GM12878 (cell line): Measurements from ENCODE around the gene CAVIN1. TPM values are rescaled to one million over a fixed set of nuclear protein-coding genes. Genes with fewer than 3 reads are reported as not detected.

Source experiments
- polyA plus RNA-seq, 11 experiments: library from polyadenylated mRNA; depleted of rRNA in 4 of 11; unstranded in 6 of 11; stranded (reverse) in 5 of 11; fragments of >200 nt; fragmentation: Nextera tagmentation in 4 of 11; fragmentation: Illumina TruSeq in 1 of 11; extraction: Ambion mirVana in 4 of 11; extraction: Trizol in 1 of 11; gene quantifications; 1 replicate in 1 of 11; 2 replicates in 10 of 11; pipeline versions ENCODE4 v1.2.1 to v1.2.3, GENCODE V29; 2011 to 2016; ENCODE audit warnings: inconsistent platforms in 2 of 11, missing spikeins in 2 of 11, low read depth in 1 of 11
- small RNA-seq: library from RNA; depleted of rRNA; stranded (forward); fragments of <200 nt; gene quantifications from one replicate; pipeline ENCODE3, GENCODE V24; 2014
- total RNA-seq, 4 experiments: library from RNA; depleted of rRNA in 3 of 4; stranded (reverse); fragments of >200 nt in 3 of 4; fragmentation: Illumina TruSeq in 1 of 4; extraction: Trizol in 1 of 4; gene quantifications; 2 replicates each; pipeline versions ENCODE4 v1.2.1 to v1.2.3, GENCODE V29; 2013 to 2021

Gene CAVIN1
- total and polyA plus RNA-seq, 10 of the 15 experiments (the other 5 are each of a cell fraction or from before 2014, with no cell fraction given): 0.03 to 1.1 (median 0.37) TPM

Small RNA genes lying within 50 kb of the gene (small RNA-seq; reads per million reads assigned to genes)
- not detected for gene RNU7-97P

Other genes with a start within 250 kb of the CAVIN1 start
Only the 7 nearest of the 15 such genes appear.
- 71.1 and 81.1 TPM in 2 replicates for gene STAT5A, start 134.8 kb downstream of the CAVIN1 start, total RNA-seq (2014; rRNA removed)
- 25.6 and 26.1 TPM in 2 replicates for gene STAT5A, start 134.8 kb downstream of the CAVIN1 start, total RNA-seq (2014; rRNA removed; fragmentation: Illumina TruSeq; extraction: Trizol)
- gene STAT5A, start 134.8 kb downstream of the CAVIN1 start, total RNA-seq (2021): 78.9 and 86.4 TPM in 2 replicates
- gene STAT5A, start 134.8 kb downstream of the CAVIN1 start, polyA plus RNA-seq (2011; rRNA removed): 24.8 and 41.2 TPM in 2 replicates
- 64.7 and 66.2 TPM in 2 replicates for gene STAT5A, start 134.8 kb downstream of the CAVIN1 start, polyA plus RNA-seq (2014; fragmentation: Illumina TruSeq; extraction: Trizol)
- gene STAT5A, start 134.8 kb downstream of the CAVIN1 start, polyA plus RNA-seq (2014; fragmentation: Nextera tagmentation; extraction: Ambion mirVana): 10 to 100 TPM; 14.8 to 24.0 TPM
- 51.4 and 54.6 TPM in 2 replicates for gene STAT5A, start 134.8 kb downstream of the CAVIN1 start, polyA plus RNA-seq (2014; rRNA removed)
- gene STAT5A, start 134.8 kb downstream of the CAVIN1 start, polyA plus RNA-seq (2016; fragmentation: Nextera tagmentation; extraction: Ambion mirVana): 10 to 100 TPM; 36.6 to 41.8 TPM
- 54.0 and 59.3 TPM in 2 replicates for gene STAT3, start 34.8 kb downstream of the CAVIN1 start, total RNA-seq (2014; rRNA removed)
- 51.3 and 54.5 TPM in 2 replicates for gene STAT3, start 34.8 kb downstream of the CAVIN1 start, total RNA-seq (2014; rRNA removed; fragmentation: Illumina TruSeq; extraction: Trizol)
- 82.6 and 86.2 TPM in 2 replicates for gene STAT3, start 34.8 kb downstream of the CAVIN1 start, total RNA-seq (2021)
- 63.6 and 74.7 TPM in 2 replicates for gene STAT3, start 34.8 kb downstream of the CAVIN1 start, polyA plus RNA-seq (2011; rRNA removed)
- 57.3 and 59.8 TPM in 2 replicates for gene STAT3, start 34.8 kb downstream of the CAVIN1 start, polyA plus RNA-seq (2014; fragmentation: Illumina TruSeq; extraction: Trizol)
- gene STAT3, start 34.8 kb downstream of the CAVIN1 start, polyA plus RNA-seq (2014; fragmentation: Nextera tagmentation; extraction: Ambion mirVana): 10 to 100 TPM; 18.4 to 18.9 TPM
- gene STAT3, start 34.8 kb downstream of the CAVIN1 start, polyA plus RNA-seq (2014; rRNA removed): 55.0 and 62.0 TPM in 2 replicates
- gene STAT3, start 34.8 kb downstream of the CAVIN1 start, polyA plus RNA-seq (2016; fragmentation: Nextera tagmentation; extraction: Ambion mirVana): 10 to 100 TPM; 91.1 to 96.4 TPM
- gene ATP6V0A1, start 35.6 kb upstream of the CAVIN1 start, total RNA-seq (2014; rRNA removed): 26.2 and 32.9 TPM in 2 replicates
- 21.8 and 23.4 TPM in 2 replicates for gene ATP6V0A1, start 35.6 kb upstream of the CAVIN1 start, total RNA-seq (2014; rRNA removed; fragmentation: Illumina TruSeq; extraction: Trizol)
- 42.6 and 50.3 TPM in 2 replicates for gene ATP6V0A1, start 35.6 kb upstream of the CAVIN1 start, total RNA-seq (2021)
- 56.1 and 76.6 TPM in 2 replicates for gene ATP6V0A1, start 35.6 kb upstream of the CAVIN1 start, polyA plus RNA-seq (2011; rRNA removed)
- gene ATP6V0A1, start 35.6 kb upstream of the CAVIN1 start, polyA plus RNA-seq (2014; fragmentation: Illumina TruSeq; extraction: Trizol): 43.1 and 63.1 TPM in 2 replicates
- gene ATP6V0A1, start 35.6 kb upstream of the CAVIN1 start, polyA plus RNA-seq (2014; fragmentation: Nextera tagmentation; extraction: Ambion mirVana): 1 to 10 TPM; 3.0 to 6.4 TPM
- 35.0 and 38.5 TPM in 2 replicates for gene ATP6V0A1, start 35.6 kb upstream of the CAVIN1 start, polyA plus RNA-seq (2014; rRNA removed)
- 10 to 100 TPM; 28.3 to 33.4 TPM for gene ATP6V0A1, start 35.6 kb upstream of the CAVIN1 start, polyA plus RNA-seq (2016; fragmentation: Nextera tagmentation; extraction: Ambion mirVana)
- gene NAGLU, start 113.0 kb upstream of the CAVIN1 start, total RNA-seq (2014; rRNA removed): 19.0 and 23.1 TPM in 2 replicates
- 8.2 and 8.5 TPM in 2 replicates for gene NAGLU, start 113.0 kb upstream of the CAVIN1 start, total RNA-seq (2014; rRNA removed; fragmentation: Illumina TruSeq; extraction: Trizol)
- gene NAGLU, start 113.0 kb upstream of the CAVIN1 start, total RNA-seq (2021): 25.8 and 27.4 TPM in 2 replicates
- 4.6 and 9.3 TPM in 2 replicates for gene NAGLU, start 113.0 kb upstream of the CAVIN1 start, polyA plus RNA-seq (2011; rRNA removed)
- gene NAGLU, start 113.0 kb upstream of the CAVIN1 start, polyA plus RNA-seq (2014; fragmentation: Illumina TruSeq; extraction: Trizol): 2.4 and 6.8 TPM in 2 replicates
- gene NAGLU, start 113.0 kb upstream of the CAVIN1 start, polyA plus RNA-seq (2014; fragmentation: Nextera tagmentation; extraction: Ambion mirVana): under 1 TPM; 0.23 to 0.69 TPM
- gene NAGLU, start 113.0 kb upstream of the CAVIN1 start, polyA plus RNA-seq (2014; rRNA removed): 27.5 and 34.8 TPM in 2 replicates
- gene NAGLU, start 113.0 kb upstream of the CAVIN1 start, polyA plus RNA-seq (2016; fragmentation: Nextera tagmentation; extraction: Ambion mirVana): 10 to 100 TPM in 1 of 2 experiments, 1 to 10 TPM in 1; 2.9 to 19.6 TPM
- gene HSD17B1, start 129.7 kb upstream of the CAVIN1 start, total RNA-seq (2014; rRNA removed): 0.44 and 1.1 TPM in 2 replicates
- gene HSD17B1, start 129.7 kb upstream of the CAVIN1 start, total RNA-seq (2014; rRNA removed; fragmentation: Illumina TruSeq; extraction: Trizol): 0.14 and 0.36 TPM in 2 replicates
- 0.61 and 0.67 TPM in 2 replicates for gene HSD17B1, start 129.7 kb upstream of the CAVIN1 start, total RNA-seq (2021)
- 0.19 and 0.29 TPM in 2 replicates for gene HSD17B1, start 129.7 kb upstream of the CAVIN1 start, polyA plus RNA-seq (2011; rRNA removed)
- 0.06 and 0.15 TPM in 2 replicates for gene HSD17B1, start 129.7 kb upstream of the CAVIN1 start, polyA plus RNA-seq (2014; fragmentation: Illumina TruSeq; extraction: Trizol)
- gene HSD17B1, start 129.7 kb upstream of the CAVIN1 start, polyA plus RNA-seq (2014; fragmentation: Nextera tagmentation; extraction: Ambion mirVana): under 1 TPM; 0.21 to 0.26 TPM
- 0.22 and 0.47 TPM in 2 replicates for gene HSD17B1, start 129.7 kb upstream of the CAVIN1 start, polyA plus RNA-seq (2014; rRNA removed)
- gene HSD17B1, start 129.7 kb upstream of the CAVIN1 start, polyA plus RNA-seq (2016; fragmentation: Nextera tagmentation; extraction: Ambion mirVana): 1 to 10 TPM in 1 of 2 experiments, under 1 TPM in 1; 0.73 to 1.1 TPM
- gene COASY, start 138.9 kb upstream of the CAVIN1 start, total RNA-seq (2014; rRNA removed): 27.8 and 31.3 TPM in 2 replicates
- 18.6 TPM in 2 replicates for gene COASY, start 138.9 kb upstream of the CAVIN1 start, total RNA-seq (2014; rRNA removed; fragmentation: Illumina TruSeq; extraction: Trizol)
- 81.9 and 88.5 TPM in 2 replicates for gene COASY, start 138.9 kb upstream of the CAVIN1 start, total RNA-seq (2021)
- gene COASY, start 138.9 kb upstream of the CAVIN1 start, polyA plus RNA-seq (2011; rRNA removed): 19.9 and 33.1 TPM in 2 replicates
- gene COASY, start 138.9 kb upstream of the CAVIN1 start, polyA plus RNA-seq (2014; fragmentation: Illumina TruSeq; extraction: Trizol): 28.0 and 38.1 TPM in 2 replicates
- 10 to 100 TPM; 39.8 to 46.6 TPM for gene COASY, start 138.9 kb upstream of the CAVIN1 start, polyA plus RNA-seq (2014; fragmentation: Nextera tagmentation; extraction: Ambion mirVana)
- gene COASY, start 138.9 kb upstream of the CAVIN1 start, polyA plus RNA-seq (2014; rRNA removed): 52.5 and 57.8 TPM in 2 replicates
- gene COASY, start 138.9 kb upstream of the CAVIN1 start, polyA plus RNA-seq (2016; fragmentation: Nextera tagmentation; extraction: Ambion mirVana): 10 to 100 TPM; 88.1 to 93.9 TPM
- gene MLX, start 143.8 kb upstream of the CAVIN1 start, total RNA-seq (2014; rRNA removed): 37.1 and 39.5 TPM in 2 replicates
- gene MLX, start 143.8 kb upstream of the CAVIN1 start, total RNA-seq (2014; rRNA removed; fragmentation: Illumina TruSeq; extraction: Trizol): 34.1 and 34.4 TPM in 2 replicates
- 38.3 and 41.5 TPM in 2 replicates for gene MLX, start 143.8 kb upstream of the CAVIN1 start, total RNA-seq (2021)
- 41.2 and 48.9 TPM in 2 replicates for gene MLX, start 143.8 kb upstream of the CAVIN1 start, polyA plus RNA-seq (2011; rRNA removed)
- gene MLX, start 143.8 kb upstream of the CAVIN1 start, polyA plus RNA-seq (2014; fragmentation: Illumina TruSeq; extraction: Trizol): 59.2 and 61.1 TPM in 2 replicates
- 10 to 100 TPM; 38.3 to 49.1 TPM for gene MLX, start 143.8 kb upstream of the CAVIN1 start, polyA plus RNA-seq (2014; fragmentation: Nextera tagmentation; extraction: Ambion mirVana)
- gene MLX, start 143.8 kb upstream of the CAVIN1 start, polyA plus RNA-seq (2014; rRNA removed): 65.0 and 66.1 TPM in 2 replicates
- gene MLX, start 143.8 kb upstream of the CAVIN1 start, polyA plus RNA-seq (2016; fragmentation: Nextera tagmentation; extraction: Ambion mirVana): 10 to 100 TPM; 40.6 to 47.4 TPM